Measurements from ENCODE around the gene HPCA.

- TF ChIP-seq POLR2A (IDR thresholded peaks at IDR 0.05) (no peak), CTCF (IDR thresholded peaks at IDR 0.05 in 8 of 11, conservative IDR thresholded peaks at IDR 0.05 in 3 of 11) (no peak)
Measured at GRCh38 chr1:32931760-32932159, 45.5 kb downstream of the HPCA start.
